WTC11 (cell line): ENCODE results near the gene ZNF669. TPM values are rescaled to one million over a fixed set of nuclear protein-coding genes. Genes with fewer than 3 reads are reported as not detected.

ENCODE experiments used
- ATAC-seq: fragments of 200-7000 bp; cut with Tn5 transposase; 2 replicates; pipeline ENCODE4 v1.10.0; 2021; ENCODE audit warnings: mild to moderate bottlenecking, moderate library complexity
- CTCF ChIA-PET: fragments of 300-600 bp; sonication (Branson Sonifier 250); formaldehyde crosslinking; loops from one replicate; lab custom pipeline; 2021; ENCODE audit warnings: antibody characterized with exemption; lab: Charles Lee
- POLR2A ChIA-PET: fragments of 350-600 bp; sonication (Branson Sonifier 250); formaldehyde crosslinking; loops from one replicate; lab custom pipeline; 2021; ENCODE audit warnings: antibody characterized with exemption; lab: Charles Lee
- DNase-seq: peaks from one replicate; pipeline ENCODE4 v3.0.0; 2021; ENCODE audit warnings: low spot score
- H3K27ac Mint-ChIP-seq: 2 replicates; pipeline ENCODE4 v1.8.0; 2021; ENCODE audit warnings: mixed read lengths
- H3K27me3 Mint-ChIP-seq: 2 replicates; pipeline ENCODE4 v1.8.0; 2021; ENCODE audit warnings: low read depth, mild to moderate bottlenecking, moderate library complexity, mixed read lengths
- H3K36me3 Mint-ChIP-seq: 2 replicates; pipeline ENCODE4 v1.8.0; 2021; ENCODE audit warnings: mixed read lengths
- H3K4me1 Mint-ChIP-seq: 2 replicates; pipeline ENCODE4 v1.8.0; 2022; ENCODE audit warnings: mixed read lengths
- H3K4me3 Mint-ChIP-seq: 2 replicates; pipeline ENCODE4 v1.8.0; 2021; ENCODE audit warnings: mild to moderate bottlenecking, moderate library complexity, mixed read lengths
- H3K9me3 Mint-ChIP-seq: 2 replicates; pipeline ENCODE4 v1.8.0; 2021; ENCODE audit warnings: mixed read lengths
- CBFB ChIP-seq: sonication (generic); formaldehyde crosslinking; IDR thresholded peaks from 2 replicates; pipeline ENCODE4 v1.8.1; 2022; ENCODE audit warnings: mild to moderate bottlenecking, low read depth, missing genetic modification reagents
- E2F1 ChIP-seq: sonication (generic); formaldehyde crosslinking; IDR thresholded peaks from 2 replicates; pipeline ENCODE4 v1.8.0; 2022; ENCODE audit warnings: mild to moderate bottlenecking, missing genetic modification reagents
- EMX1 ChIP-seq: fragments of 250-450 bp; sonication (Bioruptor Pico); IDR thresholded peaks from 2 replicates; pipeline ENCODE4 v1.8.0; 2021; ENCODE audit warnings: mild to moderate bottlenecking
- ERG ChIP-seq: fragments of 250-450 bp; sonication (Bioruptor Pico); IDR thresholded peaks from 2 replicates; pipeline ENCODE4 v1.8.0; 2021; ENCODE audit warnings: mild to moderate bottlenecking
- ESRRA ChIP-seq: sonication (generic); formaldehyde crosslinking; IDR thresholded peaks from 2 replicates; pipeline ENCODE4 v1.8.1; 2022; ENCODE audit warnings: mild to moderate bottlenecking, missing genetic modification reagents, borderline replicate concordance
- FOXP1 ChIP-seq: sonication (generic); formaldehyde crosslinking; IDR thresholded peaks from 2 replicates; pipeline ENCODE4 v1.8.0; 2022; ENCODE audit warnings: missing genetic modification reagents, mild to moderate bottlenecking, moderate library complexity, borderline replicate concordance
- HMGA2 ChIP-seq: fragments of 250-450 bp; sonication (Bioruptor Pico); IDR thresholded peaks from 2 replicates; pipeline ENCODE4 v1.4.0; 2021; ENCODE audit warnings: mild to moderate bottlenecking, moderate library complexity
- HMGXB4 ChIP-seq: sonication (generic); formaldehyde crosslinking; IDR thresholded peaks from 2 replicates; pipeline ENCODE4 v1.8.1; 2023; ENCODE audit warnings: mild to moderate bottlenecking, moderate library complexity, missing genetic modification reagents
- JUN ChIP-seq: sonication (generic); formaldehyde crosslinking; IDR thresholded peaks from 2 replicates; pipeline ENCODE4 v1.8.0; 2023; ENCODE audit warnings: mild to moderate bottlenecking, missing genetic modification reagents
- MXD4 ChIP-seq: fragments of 250-450 bp; sonication (Bioruptor Pico); IDR thresholded peaks from 2 replicates; pipeline ENCODE4 v1.8.0; 2021; ENCODE audit warnings: mild to moderate bottlenecking, moderate library complexity, borderline replicate concordance
- NR1H2 ChIP-seq: sonication (generic); formaldehyde crosslinking; IDR thresholded peaks from 2 replicates; pipeline ENCODE4 v1.9.0; 2021; ENCODE audit warnings: mild to moderate bottlenecking, moderate library complexity, missing genetic modification reagents
- OVOL2 ChIP-seq: fragments of 250-450 bp; sonication (Bioruptor Pico); IDR thresholded peaks from 2 replicates; pipeline ENCODE4 v1.9.0; 2021; ENCODE audit warnings: mild to moderate bottlenecking, borderline replicate concordance
- RELA ChIP-seq: sonication (generic); formaldehyde crosslinking; IDR thresholded peaks from 2 replicates; pipeline ENCODE4 v1.8.1; 2022; ENCODE audit warnings: missing genetic modification reagents, mild to moderate bottlenecking, borderline replicate concordance
- STAT6 ChIP-seq: sonication (generic); formaldehyde crosslinking; conservative IDR thresholded peaks from 2 replicates; pipeline ENCODE4 v1.8.1; 2023; ENCODE audit warnings: mild to moderate bottlenecking, low read depth, missing genetic modification reagents, moderate library complexity
- TEAD4 ChIP-seq: sonication (generic); formaldehyde crosslinking; IDR thresholded peaks from 2 replicates; pipeline ENCODE4 v1.8.0; 2022; ENCODE audit warnings: mild to moderate bottlenecking, missing genetic modification reagents
- ZNF263 ChIP-seq: sonication (generic); formaldehyde crosslinking; IDR thresholded peaks from 2 replicates; pipeline ENCODE4 v1.8.1; 2022; ENCODE audit warnings: low read depth, mild to moderate bottlenecking, moderate library complexity, missing genetic modification reagents
- ZNF281 ChIP-seq: sonication (generic); formaldehyde crosslinking; IDR thresholded peaks from 2 replicates; pipeline ENCODE4 v1.8.0; 2023; ENCODE audit warnings: mild to moderate bottlenecking, missing genetic modification reagents
- ZNF317 ChIP-seq: sonication (generic); formaldehyde crosslinking; IDR thresholded peaks from 2 replicates; pipeline ENCODE4 v1.8.1; 2023; ENCODE audit warnings: low read depth, mild to moderate bottlenecking, moderate library complexity, missing genetic modification reagents, borderline replicate concordance
- ZNF532 ChIP-seq: fragments of 250-450 bp; sonication (Bioruptor Pico); IDR thresholded peaks from 2 replicates; pipeline ENCODE4 v1.9.0; 2021; ENCODE audit warnings: mild to moderate bottlenecking, borderline replicate concordance
- total RNA-seq: library from RNA; stranded (reverse); gene quantifications from 3 replicates; pipeline ENCODE4 v1.2.3, GENCODE V29; 2021

The ZNF669 gene
- total RNA-seq, 1 experiment from 2014 or later, result 18.3 TPM

- TF ChIP-seq ZNF281 (CRISPR knock-in tag) (no peak), OVOL2 (no peak), ZNF263 (no peak), ZNF317 (no peak), MXD4 (no peak), E2F1 (no peak), ESRRA (no peak), CBFB (CRISPR knock-in tag) (no peak), HMGXB4 (CRISPR knock-in tag) (no peak)
Measured at GRCh38 chr1:247096112-247096511, 8.0 kb downstream of the ZNF669 start (continued).

- ChIA-PET POLR2A (no interaction called here), CTCF (interaction anchor here (1.8 to 1.9 kb wide), 2 partner anchors 11 to 56 kb away, joined by 6 to 8 read pairs; no protein-coding TSS in a partner anchor)
- H3K27me3 Mint-ChIP-seq, result no peaks in the 10 kb centered on the region
- TF ChIP-seq TEAD4 (CRISPR knock-in tag) (no peak), RELA (no peak), ZNF317 (no peak), STAT6 (no peak), JUN (no peak), HMGA2 (CRISPR knock-in tag) (no peak), ESRRA (no peak), EMX1 (CRISPR knock-in tag) (no peak), NR1H2 (CRISPR knock-in tag) (no peak), OVOL2 (no peak), ZNF532 (CRISPR knock-in tag) (no peak), FOXP1 (CRISPR knock-in tag) (no peak), ERG (CRISPR knock-in tag) (no peak)
Measured at GRCh38 chr1:247090455-247090854, 13.7 kb downstream of the ZNF669 start.

More at GRCh38 chr1:247090455-247090854, 13.7 kb downstream of the ZNF669 start:
- Mint-ChIP-seq H3K9me3 (no peaks in the 10 kb centered on the region), H3K4me3 (no peak overlapping the region), H3K36me3 (no peaks in the 10 kb centered on the region), H3K4me1 (peaks cover 13% of the 10 kb centered on the region), H3K27ac (no peak overlapping the region)
- DNase-seq (no peak), ATAC-seq (0 out of 2 replicates have a peak, but pooled peaks have one; percentile 10)
